Fibroblast of skin of back (primary cell): Measurements from ENCODE around the gene HOXC11.

Experiments
- DNase-seq: peaks from one replicate; pipeline ENCODE4 v3.0.0-alpha.2; 2013

HOXC11 gene

DNA sequence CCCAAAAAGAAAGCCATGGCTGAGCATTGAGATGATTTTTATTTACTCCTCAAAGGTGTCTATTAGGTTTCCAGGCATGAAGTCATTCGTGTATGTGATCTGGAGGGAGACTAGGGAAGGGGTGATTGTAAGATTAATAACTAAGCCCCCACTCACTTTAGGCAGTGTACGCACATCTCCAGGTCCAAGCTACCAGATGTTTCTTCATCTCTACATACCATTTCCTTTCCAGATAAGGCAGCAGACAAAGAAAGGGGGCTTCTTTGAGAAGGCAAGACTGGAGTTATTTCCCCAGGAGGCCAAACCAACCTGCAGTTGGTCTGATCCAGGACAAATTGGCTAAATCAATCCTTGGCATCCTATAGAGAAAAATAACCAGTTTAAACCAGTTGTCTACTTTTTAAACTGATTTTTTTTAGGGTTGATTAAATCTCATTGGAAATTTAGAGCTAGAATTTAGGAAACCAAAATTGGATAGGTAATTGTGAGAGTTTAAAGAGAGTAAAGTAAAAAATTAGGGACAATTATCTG, 30.4 kb upstream of the HOXC11 start:
- DNase-seq: no peak

DNA sequence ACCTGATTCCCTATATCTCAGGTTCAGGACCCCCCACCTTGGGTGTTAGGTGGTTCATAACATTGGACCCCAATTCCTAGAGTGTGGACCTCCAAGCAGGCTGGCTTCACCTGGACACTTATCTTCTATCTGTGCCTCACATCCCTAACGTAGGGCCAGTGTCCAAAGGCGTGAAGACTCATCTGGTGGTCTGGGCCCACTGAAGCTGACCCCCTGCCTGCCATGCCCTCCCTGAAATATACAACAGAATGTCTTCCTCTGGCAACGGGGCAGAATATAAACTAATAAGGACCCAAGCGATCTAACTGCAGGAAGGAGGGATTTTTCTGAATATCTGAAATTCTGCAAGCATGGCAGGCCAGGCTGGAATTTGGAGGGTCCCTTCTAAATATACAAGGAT, 28.7 kb upstream of the HOXC11 start:
- no peak for DNase-seq

DNA sequence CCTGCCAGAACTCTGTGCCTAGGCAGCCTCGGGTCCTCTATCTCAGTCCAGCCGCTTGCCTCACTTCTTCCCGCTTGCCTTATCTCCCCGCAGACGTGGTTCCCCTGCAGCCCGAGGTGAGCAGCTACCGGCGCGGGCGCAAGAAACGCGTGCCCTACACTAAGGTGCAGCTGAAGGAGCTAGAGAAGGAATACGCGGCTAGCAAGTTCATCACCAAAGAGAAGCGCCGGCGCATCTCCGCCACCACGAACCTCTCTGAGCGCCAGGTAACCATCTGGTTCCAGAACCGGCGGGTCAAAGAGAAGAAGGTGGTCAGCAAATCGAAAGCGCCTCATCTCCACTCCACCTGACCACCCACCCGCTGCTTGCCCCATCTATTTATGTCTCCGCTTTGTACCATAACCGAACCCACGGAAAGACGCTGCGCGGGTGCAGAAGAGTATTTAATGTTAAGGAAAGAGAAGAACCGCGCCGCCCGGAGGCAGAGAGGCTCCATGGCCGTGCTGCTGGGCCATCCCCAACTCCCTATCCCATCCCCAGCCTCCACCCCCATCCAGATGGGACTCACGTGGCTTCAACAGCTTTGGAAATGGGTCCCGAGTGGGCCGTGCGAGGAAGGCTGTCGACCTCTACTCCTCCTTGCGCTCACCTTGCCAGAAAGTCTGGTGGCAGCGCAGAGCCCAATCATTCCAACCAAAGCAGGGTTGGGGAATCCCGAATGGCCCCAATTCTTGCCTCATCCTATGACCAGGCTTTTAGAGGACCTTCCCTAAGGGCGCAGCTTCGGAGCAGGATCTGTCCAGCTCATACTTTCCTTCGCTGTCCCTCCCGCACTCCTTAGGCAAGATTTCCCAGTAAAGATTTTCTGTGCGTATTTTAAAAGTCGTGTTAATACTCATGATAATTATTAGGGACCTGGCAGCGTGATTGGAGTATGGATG, 27.7 kb upstream of the HOXC11 start:
- no peak for DNase-seq

DNA sequence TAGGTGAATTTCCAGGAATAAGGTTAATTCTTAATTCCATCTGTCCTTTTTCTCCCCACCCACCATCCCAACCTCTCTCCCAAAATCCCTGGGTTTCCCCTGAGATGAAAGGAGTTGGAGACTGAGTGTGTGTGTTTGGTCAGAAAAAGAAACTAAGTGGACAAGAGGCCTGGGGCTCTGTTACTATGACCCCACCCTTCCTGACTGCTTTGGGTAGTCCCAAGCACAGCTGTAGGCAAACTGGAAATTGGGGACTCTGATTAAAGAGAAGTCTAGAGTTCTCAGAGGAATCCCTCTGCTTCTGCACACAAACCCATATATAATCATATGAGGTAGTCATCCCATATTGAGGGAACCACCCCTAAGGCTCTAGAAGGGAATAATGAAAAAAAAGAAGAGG, 25.2 kb upstream of the HOXC11 start:
- no peak for DNase-seq

DNA sequence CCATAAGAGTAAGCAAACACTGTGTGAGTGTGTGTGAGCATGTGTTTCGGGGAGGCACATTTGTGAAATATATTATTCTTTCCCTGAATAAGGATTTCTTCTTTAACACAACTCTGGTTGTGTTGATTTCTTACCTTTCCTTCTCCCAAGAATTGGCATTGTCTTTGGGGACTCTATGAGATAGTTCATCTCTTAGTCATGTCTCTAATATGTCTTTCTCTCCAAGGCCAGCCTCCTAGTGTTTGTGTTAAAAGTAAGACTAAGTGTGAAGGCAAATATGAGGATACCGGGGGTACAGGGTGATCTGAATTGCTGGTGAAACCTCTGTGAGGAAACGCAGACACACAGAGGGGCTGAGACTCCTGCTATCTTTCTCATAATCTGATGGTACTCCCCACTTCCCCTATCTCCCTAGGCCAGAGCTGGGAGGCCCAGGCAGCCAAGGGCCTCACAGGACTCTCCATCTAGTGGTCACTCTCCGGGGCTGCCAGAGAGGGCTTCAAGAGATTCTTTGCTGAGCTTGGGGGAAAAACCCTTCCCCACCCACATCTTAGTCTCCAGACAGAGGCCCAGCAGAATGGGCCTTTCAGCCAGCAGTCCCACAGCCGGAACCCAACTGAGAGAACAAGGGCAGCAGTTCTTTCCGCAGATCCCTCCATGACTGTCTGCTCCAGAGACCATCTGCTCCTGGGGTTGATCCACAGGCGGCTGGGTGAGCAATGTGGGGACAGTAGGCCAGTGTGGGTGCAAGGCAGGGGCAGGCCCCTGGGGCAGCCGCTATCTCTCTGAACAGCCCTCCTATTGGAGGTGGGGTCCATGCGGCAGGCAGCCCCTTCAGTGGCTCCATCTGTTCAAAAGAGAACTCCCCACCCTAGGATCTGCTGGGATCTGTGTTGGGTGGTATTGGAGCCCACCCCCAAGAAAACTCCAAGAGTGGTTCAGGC, 24.0 kb upstream of the HOXC11 start:
- DNase-seq: no peak

DNA sequence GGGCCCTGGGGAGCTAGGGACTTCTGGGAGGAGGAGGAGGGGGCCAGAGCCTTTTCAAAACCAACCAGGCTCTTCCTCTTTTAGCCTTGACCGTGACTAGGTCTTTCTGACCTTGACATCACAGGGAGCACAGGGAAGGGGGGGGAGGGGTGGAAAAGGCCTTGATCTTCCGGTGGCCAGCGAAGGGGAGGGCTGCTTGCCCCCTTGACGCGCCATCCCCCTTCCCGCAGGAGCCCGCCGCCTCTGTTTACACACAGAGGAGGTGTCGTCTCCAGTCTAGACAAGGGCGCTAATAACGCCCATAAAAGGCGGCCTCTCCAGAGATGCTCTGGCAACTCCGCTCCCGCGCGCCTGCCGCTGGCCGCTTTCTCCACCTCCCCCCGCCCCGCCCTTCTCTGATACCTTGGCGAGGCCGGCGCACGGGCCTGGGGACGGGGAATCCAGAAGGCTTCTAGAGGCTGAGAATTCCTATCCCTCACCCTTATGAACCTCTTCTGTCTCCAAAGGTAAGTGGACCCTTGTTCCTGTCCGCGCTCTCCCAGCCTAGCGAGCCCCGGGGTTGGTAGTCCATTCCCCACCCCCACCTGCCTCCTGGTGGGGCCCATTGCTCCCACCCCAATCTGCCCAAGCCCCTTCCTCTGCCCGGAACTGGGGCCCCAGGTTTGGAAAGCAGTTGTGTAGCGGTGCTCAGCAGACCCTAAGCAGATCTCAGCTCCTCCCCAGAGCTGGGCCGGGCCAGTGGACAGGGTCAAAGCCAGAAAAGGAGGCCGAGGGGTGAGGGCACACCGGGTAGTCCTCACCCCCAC, 23.1 kb upstream of the HOXC11 start:
- no peak for DNase-seq

DNA sequence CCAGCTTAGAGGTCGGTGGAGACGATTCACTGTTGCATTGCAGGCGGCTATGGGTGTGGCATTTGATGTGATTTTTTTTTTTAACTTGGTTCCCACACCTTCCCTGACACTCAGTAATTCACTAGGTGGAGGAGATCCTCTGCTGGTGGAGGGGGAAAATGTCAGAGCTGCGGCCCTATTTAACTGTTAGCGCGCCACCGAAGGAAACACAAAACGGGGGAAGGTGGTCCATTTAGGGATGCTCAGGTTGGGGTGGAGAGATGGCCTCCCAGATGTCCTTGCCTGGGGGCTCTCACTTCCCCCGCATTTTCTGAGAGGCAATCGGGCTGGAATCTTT, 22.5 kb upstream of the HOXC11 start:
- DNase-seq: no peak

DNA sequence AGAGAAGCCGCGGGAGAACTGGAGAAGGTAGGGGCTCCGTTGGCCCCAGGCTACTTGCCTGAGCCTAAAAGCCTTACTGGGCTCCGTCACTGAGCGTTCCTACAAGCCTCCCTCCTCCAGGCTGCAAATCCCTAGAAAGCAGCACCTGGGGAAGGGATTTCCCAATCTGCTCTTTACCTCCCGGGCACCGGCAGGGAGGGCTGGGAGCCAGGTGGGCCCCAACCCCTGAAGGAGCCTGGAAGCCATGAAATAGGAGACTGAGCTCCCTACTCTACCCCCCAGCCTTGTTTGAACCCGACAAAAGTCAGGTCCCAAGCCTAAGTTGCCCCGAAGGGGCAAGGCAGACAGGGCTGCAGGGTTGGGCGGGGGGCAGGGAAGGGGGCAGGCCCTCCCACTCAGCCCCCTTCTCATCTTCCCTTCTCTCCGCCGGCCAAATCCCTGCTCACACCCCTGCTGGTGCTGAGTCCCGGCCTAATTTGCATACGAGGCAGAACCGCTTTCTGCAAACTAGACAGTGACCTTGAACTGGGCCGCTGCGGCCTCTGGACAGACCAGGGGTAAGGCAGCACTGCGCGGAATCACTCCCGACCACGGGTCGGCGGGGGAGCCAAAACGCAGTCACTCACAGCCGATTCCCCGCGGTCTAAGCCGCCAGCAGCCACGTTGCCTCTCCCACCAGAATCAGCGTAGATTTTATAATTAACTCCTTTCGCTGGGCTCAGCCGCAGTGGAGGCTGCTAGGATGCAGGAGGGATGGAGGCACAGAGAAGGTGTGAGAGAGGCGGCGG, 21.9 kb upstream of the HOXC11 start:
- no peak for DNase-seq

DNA sequence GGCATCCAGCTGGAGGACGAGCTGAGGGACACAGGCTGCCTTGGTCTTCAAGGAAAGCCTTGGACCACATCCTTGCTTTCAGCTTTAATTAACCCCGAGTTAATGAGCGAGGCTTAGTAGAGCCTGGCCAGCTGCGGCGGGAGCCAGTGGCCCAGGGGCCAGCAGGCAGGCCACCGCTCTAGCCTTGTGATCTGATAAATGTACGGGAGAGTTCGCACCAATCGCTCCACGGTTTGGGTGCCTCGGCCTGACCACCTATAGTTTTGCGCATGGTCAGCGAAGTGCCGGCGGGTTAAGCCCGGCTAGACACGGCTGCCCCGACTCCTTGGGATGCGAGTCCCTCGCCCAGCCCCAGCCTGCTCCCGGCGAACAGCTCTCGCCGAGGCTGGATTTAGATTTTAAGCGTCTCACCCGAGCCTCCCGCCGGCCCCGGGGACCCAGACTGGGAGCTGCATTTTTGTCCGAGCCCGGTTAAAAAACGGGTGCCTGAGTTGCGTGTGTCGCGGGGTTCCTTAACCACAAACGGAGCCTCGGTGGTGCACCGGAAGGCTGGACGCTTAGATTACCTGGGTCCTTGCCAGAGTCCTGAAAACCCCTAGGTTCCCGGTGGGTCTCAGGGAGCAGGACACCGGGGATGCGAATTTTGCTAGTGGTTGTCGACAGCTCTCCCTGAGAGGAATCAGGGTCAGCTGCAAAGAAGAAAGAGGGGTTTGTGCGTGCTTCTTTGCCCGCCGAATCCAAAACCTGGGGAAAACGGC, 21.2 kb upstream of the HOXC11 start:
- no peak for DNase-seq

DNA sequence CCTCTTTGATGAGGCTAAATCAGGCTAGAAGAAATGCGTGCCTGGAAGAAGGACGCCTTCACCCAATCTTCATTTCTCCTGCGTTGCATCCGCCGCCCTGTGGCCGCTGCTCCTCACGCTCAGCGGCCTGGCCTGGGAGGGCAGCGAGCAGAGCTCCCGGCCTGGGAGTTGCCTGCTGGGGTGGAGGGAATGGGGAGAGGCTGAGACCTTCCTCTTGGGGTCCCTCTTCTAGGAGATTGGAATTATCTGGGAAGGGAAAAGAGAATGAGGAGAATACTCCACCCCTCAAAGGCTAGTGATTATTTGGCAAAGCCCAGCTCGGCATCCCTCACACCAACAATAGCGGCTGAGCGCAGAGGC, 20.6 kb upstream of the HOXC11 start:
- DNase-seq: no peak

DNA sequence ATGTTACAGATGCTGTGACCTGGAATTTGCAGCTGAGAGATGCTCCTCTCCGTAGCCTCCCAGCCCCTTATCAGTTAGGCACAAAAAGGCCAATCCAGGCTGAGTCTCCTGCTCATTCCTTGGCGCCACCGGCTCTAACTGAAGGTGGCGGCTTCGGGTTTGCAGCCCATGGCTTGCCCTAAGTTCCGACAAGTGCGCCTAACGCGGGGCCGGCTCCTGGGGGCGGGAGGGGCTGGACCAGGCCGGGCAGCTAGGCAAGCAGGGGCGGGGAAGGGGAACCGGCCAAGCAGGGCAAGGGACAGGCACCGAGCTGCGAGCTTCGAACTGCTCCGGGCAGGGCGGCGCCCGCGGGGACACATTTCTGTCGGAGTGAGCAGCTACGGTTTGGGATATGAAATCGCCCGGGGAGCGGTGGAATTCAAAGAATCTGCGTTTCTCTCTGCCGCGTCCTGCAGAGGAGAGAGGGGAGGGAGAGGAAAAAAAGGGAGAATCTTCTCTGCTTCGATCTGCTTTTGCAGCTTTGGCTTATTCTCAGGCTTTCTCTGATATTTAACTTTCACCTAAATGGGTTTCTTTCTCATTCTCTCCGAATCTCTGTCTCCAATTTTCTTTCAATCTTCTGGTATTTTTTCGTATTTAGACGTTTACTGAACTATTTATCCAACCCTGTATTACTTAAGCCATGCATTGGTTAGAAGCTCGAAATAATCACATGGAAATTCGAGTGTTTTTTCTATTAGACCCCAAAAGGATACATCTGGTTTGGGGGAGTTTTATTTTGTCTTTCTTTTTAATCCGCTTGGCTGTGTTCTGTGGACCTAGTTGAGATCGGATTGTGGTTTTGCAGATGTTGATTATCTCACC, 19.8 kb upstream of the HOXC11 start:
- DNase-seq: peak; percentile 36

DNA sequence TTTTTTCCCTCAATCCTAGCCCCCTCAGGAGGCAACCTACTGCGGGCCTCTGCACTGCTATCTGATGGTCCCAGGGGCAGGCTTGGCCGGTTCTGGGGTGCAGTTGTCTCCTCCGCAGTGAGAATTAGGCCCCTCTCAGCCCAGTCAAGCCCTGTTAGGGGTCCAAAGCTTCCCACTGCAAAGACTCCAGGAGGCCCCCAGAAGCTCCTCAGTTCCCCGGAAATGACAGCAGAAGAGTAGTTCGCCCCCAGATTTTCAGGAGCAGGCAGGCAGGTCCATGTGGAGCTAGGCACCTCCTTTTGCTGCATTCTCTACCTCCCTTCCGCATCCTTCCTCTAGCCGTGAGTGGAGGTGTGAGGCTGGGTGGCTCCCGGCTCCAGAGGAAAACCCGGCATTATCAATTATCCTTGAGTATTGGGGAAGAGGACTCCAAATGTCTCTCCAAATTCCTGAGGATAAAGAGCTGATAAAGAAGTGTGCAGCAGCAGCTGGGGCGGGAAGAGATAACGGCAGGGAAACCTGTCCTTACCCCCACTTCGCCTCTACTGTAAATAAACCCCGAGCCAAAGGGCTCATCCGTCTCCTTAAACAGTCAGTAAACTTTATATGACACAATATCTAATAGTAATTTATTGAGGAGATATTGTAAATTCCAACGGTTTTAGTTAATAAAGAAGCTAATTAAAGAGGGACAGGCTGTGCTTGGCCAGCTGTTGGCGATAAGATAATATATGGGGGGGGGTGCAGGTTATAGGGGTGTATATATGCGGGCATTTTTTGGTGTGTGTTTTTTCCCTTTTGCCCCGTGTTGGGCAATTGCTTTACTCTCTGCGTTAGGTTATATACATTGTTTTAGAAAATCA, 18.9 kb upstream of the HOXC11 start:
- no peak for DNase-seq

DNA sequence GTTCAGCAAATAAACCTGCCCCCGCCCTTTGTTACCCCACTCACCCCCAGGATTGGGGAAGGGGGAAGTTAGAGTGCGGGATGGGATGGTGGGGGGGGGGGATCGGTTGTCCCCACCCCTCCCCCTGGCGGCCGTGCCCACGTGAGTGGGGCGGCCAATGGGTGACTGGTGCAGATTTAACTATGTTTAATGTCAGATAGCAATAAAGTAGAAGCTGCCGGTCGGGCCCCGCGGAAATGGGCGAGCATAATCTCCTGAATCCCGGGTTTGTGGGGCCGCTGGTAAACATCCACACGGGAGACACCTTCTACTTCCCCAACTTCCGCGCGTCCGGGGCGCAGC, 18.3 kb upstream of the HOXC11 start, which contains the start of gene HOXC12:
Gene HOXC12 (plus strand): TSS at position 210 of the 342 bp plus-strand sequence. CDS start 27 bp downstream, at position 237.
- no peak for DNase-seq

DNA sequence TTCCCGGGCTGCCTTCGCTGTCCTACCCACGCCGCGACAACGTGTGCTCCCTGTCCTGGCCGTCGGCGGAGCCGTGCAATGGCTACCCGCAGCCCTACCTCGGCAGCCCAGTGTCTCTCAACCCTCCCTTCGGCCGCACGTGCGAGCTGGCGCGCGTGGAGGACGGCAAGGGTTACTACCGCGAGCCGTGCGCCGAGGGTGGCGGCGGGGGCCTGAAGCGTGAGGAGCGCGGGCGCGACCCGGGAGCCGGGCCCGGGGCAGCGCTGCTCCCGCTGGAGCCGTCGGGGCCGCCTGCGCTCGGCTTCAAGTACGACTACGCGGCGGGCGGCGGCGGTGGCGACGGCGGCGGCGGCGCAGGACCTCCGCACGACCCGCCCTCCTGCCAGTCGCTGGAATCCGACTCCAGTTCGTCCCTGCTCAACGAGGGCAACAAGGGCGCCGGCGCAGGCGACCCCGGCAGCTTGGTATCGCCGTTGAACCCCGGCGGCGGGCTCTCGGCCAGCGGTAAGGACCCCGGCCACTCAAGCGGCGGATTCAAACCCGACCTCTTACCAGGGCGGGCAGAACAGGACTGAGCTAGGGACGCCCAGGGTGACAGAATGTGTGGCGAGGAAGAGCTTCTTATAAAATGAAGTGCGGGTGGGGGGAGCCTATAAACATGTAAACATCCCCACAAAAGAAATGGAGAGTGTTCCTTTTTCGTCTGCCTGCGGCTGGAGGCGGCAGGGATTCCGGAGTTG, 17.7 kb upstream of the HOXC11 start:
- DNase-seq: no peak

DNA sequence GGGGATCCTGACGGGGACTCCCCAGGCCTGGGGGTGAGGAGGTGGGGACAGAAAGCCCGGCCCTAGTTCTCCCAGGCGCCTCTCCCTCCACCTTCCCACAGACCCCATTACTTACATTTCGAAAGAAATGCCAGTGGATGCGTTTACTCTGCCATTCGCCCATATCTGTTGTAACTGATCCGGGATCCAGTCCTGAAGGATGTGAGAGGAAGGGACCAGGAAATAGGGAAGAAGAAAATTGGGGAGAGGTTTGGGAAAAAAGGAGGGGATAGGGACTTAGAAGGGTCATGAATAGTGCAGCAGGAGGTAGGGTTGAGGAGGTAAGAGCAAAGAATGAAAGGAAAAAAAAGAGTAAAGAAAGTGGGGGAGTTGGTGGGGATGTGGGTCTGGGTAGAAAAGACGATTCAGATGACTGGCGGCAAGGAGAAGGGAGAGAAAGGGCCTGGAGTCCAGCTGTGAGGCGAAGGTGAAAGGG, 17.1 kb upstream of the HOXC11 start:
- no peak for DNase-seq

DNA sequence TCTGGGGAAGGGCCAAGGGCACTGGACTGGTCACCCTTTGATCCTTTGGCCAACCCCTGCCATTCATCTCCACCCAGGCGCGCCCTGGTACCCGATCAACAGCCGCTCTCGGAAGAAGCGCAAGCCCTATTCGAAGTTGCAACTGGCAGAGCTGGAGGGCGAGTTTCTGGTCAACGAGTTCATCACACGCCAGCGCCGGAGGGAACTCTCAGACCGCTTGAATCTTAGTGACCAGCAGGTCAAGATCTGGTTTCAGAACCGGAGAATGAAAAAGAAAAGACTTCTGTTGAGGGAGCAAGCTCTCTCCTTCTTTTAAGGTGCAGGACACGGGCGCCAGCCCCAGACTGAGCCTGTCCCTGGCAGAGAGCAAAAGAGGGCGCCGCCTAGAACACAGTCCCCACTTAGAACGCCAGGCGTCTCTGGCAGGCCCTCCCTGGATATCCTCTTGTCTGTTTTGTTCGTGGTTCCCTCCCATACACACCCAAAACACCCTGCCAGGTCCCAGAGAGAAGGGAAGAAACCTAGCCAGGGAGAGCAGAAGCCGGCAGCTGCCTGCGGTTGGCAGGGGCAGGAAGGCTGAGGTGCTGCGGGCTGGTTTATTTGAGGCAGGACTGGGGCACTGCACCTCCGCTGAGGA, 16.6 kb upstream of the HOXC11 start:
- DNase-seq: no peak

DNA sequence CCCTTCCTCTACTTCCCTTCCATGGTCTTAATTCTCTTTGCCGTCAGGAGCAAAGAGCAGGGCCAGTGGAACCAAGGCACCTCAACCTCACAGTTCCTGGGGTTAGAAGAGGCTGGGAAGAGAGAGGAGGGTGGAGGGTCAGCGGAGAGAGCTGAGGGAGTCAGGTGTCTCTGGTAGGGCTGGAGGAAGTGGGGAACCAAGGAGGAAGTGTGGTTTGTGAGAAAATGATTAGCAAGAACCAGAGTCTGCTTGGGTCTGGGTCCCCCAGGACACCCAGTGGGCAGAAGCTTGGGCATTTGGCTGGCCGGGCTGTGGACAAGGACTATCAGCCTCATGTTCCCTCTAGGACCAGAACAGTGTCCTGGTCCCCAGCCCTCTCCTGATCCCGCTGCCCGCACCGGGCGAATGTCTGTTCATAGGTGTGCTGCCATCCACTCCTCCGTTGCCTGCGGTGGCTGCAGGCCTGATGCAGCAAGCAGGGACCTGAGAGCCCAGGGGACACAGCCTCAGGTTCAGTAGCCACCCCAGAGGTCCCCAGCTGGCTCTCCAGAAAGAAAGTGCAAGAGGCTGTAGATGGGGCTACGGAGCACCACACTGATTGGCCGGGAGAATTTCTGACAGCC, 15.9 kb upstream of the HOXC11 start:
- no peak for DNase-seq
